Measurements from ENCODE around the gene CHMP4A. TPM values are rescaled to one million over a fixed set of nuclear protein-coding genes. Genes with fewer than 3 reads are reported as not detected.

The CHMP4A gene
- total and polyA plus RNA-seq, 9 of the 15 experiments (the other 6 are each of a cell fraction or from before 2014, with no cell fraction given): 28.8 to 104 (median 52.7) TPM

GRCh38 chr14:24212924-24213865 lies at the start of gene CHMP4A (continued):
- TF ChIP-seq MLLT1 (IDR thresholded peaks at IDR 0.05) (peak; percentile 14 to 76; a peak in 2 of 4 replicates), CEBPB (tag; IDR thresholded peaks at IDR 0.05) (peak; percentile 62), RAD21 (CRISPR knock-in tag; conservative IDR thresholded peaks at IDR 0.05 in 1 of 2, IDR thresholded peaks at IDR 0.05 in 1 of 2) (0 out of 4 replicates have a peak, but pooled peaks of 1 of the 2 experiments have one; percentile 6), TOE1 (IDR thresholded peaks at IDR 0.05; ENCODE audit: borderline replicate concordance) (peak; percentile 100), TOE1 (CRISPR knock-in tag; IDR thresholded peaks at IDR 0.05; ENCODE audit: borderline replicate concordance, low read depth) (no peak), CSDE1 (IDR thresholded peaks at IDR 0.05) (peak in 1 of 2 experiments; percentile 58; a peak in 1 of 4 replicates), MGA (IDR thresholded peaks at IDR 0.05) (peak; percentile 72), ELF2 (CRISPR knock-in tag; IDR thresholded peaks at IDR 0.05) (peak; percentile 97), RCOR1 (IDR thresholded peaks at IDR 0.05; ENCODE audit: borderline replicate concordance in 1 of 2, low read depth in 2 of 2, low read length in 2 of 2) (peak in 1 of 2 experiments; percentile 3; a peak in 1 of 4 replicates), L3MBTL2 (IDR thresholded peaks at IDR 0.05) (peak; percentile 56), NKRF (IDR thresholded peaks at IDR 0.05; ENCODE audit: borderline replicate concordance) (peak; percentile 90)

Measured in K562 (cell line).